ENCODE measurements around the gene CHN1.

- TF ChIP-seq CTCF (IDR thresholded peaks at IDR 0.05) (no peak), POLR2A (IDR thresholded peaks at IDR 0.05) (no peak)
Measured at GRCh38 chr2:174841936-174842335, 163.2 kb downstream of the CHN1 start.

All from testis (tissue), 2 donors.